Thoracic aorta endothelial cell (primary cell): ENCODE results near the gene PDE3B. TPM values are rescaled to one million over a fixed set of nuclear protein-coding genes. Genes with fewer than 3 reads are reported as not detected.

Source experiments
- small RNA-seq: library from RNA; depleted of rRNA; stranded (forward); fragments of <200 nt; gene quantifications from one replicate; pipeline ENCODE3, GENCODE V24; 2012
- total RNA-seq: library from RNA; depleted of rRNA; stranded (reverse); fragments of >200 nt; gene quantifications from 2 replicates; pipeline ENCODE4 v1.2.3, GENCODE V29; 2012

PDE3B gene
- 7.4 and 10.4 TPM in 2 replicates for total RNA-seq

DNA sequence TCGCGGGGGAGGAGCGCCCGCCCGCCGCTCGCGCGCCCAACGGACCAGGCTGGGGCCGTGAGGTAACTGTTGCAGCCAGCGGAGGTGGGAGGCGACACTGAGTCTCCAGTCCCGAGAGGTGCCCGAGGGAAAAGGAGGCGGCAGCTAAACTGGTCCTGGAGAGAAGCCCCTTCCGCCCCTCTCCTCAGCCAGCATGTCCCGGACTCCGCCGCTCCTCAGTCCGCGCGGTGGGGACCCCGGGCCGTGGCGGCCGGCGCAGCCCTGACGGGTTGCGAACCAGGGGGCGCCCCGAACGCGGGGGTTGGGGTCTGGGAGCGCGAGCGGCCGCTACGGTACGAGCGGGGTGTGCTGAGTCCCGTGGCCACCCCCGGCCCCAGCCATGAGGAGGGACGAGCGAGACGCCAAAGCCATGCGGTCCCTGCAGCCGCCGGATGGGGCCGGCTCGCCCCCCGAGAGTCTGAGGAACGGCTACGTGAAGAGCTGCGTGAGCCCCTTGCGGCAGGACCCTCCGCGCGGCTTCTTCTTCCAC lies at the start of gene PDE3B:
PDE3B (plus strand) TSS at position 108 of the 529 bp plus-strand sequence; CDS start at position 380, 272 bp downstream.

DNA sequence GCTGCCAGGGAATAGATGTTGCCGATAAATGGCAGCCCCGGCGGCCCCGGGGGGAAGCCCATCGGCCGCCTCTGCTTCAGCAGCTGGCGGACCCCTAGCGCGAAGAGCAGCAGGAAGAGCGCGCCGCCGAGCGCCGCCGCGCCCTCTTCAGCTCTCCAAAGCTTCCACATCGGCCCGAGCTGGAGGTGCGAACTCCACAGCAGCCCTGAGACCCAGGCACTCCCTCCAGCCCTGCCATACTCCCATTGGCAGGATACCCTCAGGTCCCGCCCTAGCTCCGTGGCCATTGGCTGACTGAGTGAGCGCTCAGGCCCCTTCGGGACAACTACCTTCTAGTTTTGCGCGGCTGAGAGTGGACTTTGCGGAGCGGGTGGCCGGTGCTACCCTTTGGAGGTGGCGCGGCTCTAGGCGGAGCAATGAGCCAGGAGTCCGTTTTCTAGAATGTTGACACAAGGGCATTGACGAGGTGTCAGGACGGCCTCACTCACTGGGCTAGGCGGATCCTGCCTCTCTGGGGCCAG lies 248.5 kb downstream of the PDE3B start, which contains the start of gene CYP2R1:
CYP2R1 (minus strand) TSS at position 196 of the 521 bp plus-strand sequence; CDS start at position 170, 26 bp downstream.

Small RNAs within 50 kb of the gene (small RNA-seq; reads per million reads assigned to genes)
- gene CALCP = not detected

Other genes with a start within 250 kb of the PDE3B start
- 309 and 347 TPM in 2 replicates for gene COPB1, start 144.0 kb upstream of the PDE3B start, total RNA-seq
- 213 and 232 TPM in 2 replicates for gene PSMA1, start 123.4 kb upstream of the PDE3B start, total RNA-seq
- 14.2 and 18.2 TPM in 2 replicates for gene CYP2R1, start 248.4 kb downstream of the PDE3B start, total RNA-seq